Fibroblast of lung (primary cell): Measurements from ENCODE around the gene BCAR1. TPM values are rescaled to one million over a fixed set of nuclear protein-coding genes. Genes with fewer than 3 reads are reported as not detected.
"Not testable (repeated sequence)": the region's sequence is repeated elsewhere in the genome, so short reads cannot be mapped to it uniquely, and the experiment has no call there.

Experiments
- DNase-seq, 2 donors: peaks; one replicate each; pipeline versions ENCODE4 v3.0.0 to v3.0.0-alpha.2; 2010; ENCODE audit warnings: low read depth in 2 of 2
- H2AFZ ChIP-seq: 2 replicates; pipeline ENCODE4 v1.5.1; 2012; ENCODE audit warnings: low read length, control low read depth, inconsistent platforms
- H3K27ac ChIP-seq: 2 replicates; pipeline ENCODE4 v1.5.1; 2011; ENCODE audit warnings: low read length, control low read depth; ENCODE audit not compliant: insufficient read depth
- H3K27me3 ChIP-seq: 2 replicates; pipeline ENCODE4 v1.5.1; 2011; ENCODE audit warnings: mild to moderate bottlenecking, low read length; ENCODE audit not compliant: control insufficient read depth, insufficient read depth
- H3K36me3 ChIP-seq: 2 replicates; pipeline ENCODE4 v1.5.1; 2011; ENCODE audit warnings: low read length; ENCODE audit not compliant: control insufficient read depth, insufficient read depth
- H3K4me1 ChIP-seq: 2 replicates; pipeline ENCODE4 v1.5.1; 2011; ENCODE audit warnings: low read length; ENCODE audit not compliant: control insufficient read depth, insufficient read depth; ENCODE audit errors: extremely low read depth
- H3K4me2 ChIP-seq: 2 replicates; pipeline ENCODE4 v1.5.1; 2011; ENCODE audit warnings: low read length, control low read depth; ENCODE audit not compliant: insufficient read depth; ENCODE audit errors: extremely low read depth
- H3K4me3 ChIP-seq, 4 experiments: fragments of 200-600 bp in 1 of 4; sonication (generic) in 1 of 4; replicated peaks in 1 of 4; 2 replicates each; pipeline ENCODE4 v1.5.1; 2011 to 2016; ENCODE audit warnings: low read length in 4 of 4, low read depth in 3 of 4, mild to moderate bottlenecking in 3 of 4, control low read depth in 2 of 4, inconsistent platforms in 1 of 4, mixed read lengths in 1 of 4; ENCODE audit not compliant: insufficient read depth in 1 of 4; ENCODE audit errors: control extremely low read depth in 1 of 4
- H3K79me2 ChIP-seq: 2 replicates; pipeline ENCODE4 v1.5.1; 2012; ENCODE audit warnings: mild to moderate bottlenecking, low read length, inconsistent platforms; ENCODE audit not compliant: control insufficient read depth, insufficient read depth
- H3K9ac ChIP-seq: 2 replicates; pipeline ENCODE4 v1.5.1; 2011; ENCODE audit warnings: mild to moderate bottlenecking, low read length, control low read depth; ENCODE audit not compliant: insufficient read depth
- H3K9me3 ChIP-seq: 2 replicates; pipeline ENCODE4 v1.5.1; 2012; ENCODE audit warnings: low read depth, low read length; ENCODE audit not compliant: control insufficient read depth, insufficient read depth
- H4K20me1 ChIP-seq: 2 replicates; pipeline ENCODE4 v1.5.1; 2011; ENCODE audit warnings: low read length; ENCODE audit not compliant: control insufficient read depth, insufficient read depth; ENCODE audit errors: extremely low read depth
- CTCF ChIP-seq, 2 donors: IDR thresholded peaks in 1 of 2; conservative IDR thresholded peaks in 1 of 2; 1 replicate in 1 of 2; 2 replicates in 1 of 2; pipeline ENCODE4 v1.5.1; 2011 to 2012; ENCODE audit warnings: low read length in 2 of 2, control low read depth in 1 of 2, inconsistent platforms in 1 of 2, low read depth in 1 of 2, mild to moderate bottlenecking in 1 of 2
- EZH2 ChIP-seq: IDR thresholded peaks from 2 replicates; pipeline ENCODE4 v1.5.1; 2012; ENCODE audit warnings: low read length, control low read depth, mild to moderate bottlenecking; ENCODE audit errors: missing control alignments
- polyA plus RNA-seq, 2 donors: library from polyadenylated mRNA; depleted of rRNA in 1 of 2; stranded (reverse) in 1 of 2; unstranded in 1 of 2; fragments of >200 nt; gene quantifications; 2 replicates each; pipeline ENCODE4 v1.2.1, GENCODE V29; 2011 to 2012; ENCODE audit warnings: missing spikeins in 1 of 2
- total RNA-seq: library from RNA; depleted of rRNA; stranded (reverse); fragments of >200 nt; gene quantifications from 2 replicates; pipeline ENCODE4 v1.2.1, GENCODE V29; 2014

BCAR1 gene
- total and polyA plus RNA-seq, 2 donors (not counting 1 experiment from before 2014, with no cell fraction given) = 36.8 to 66.5 TPM

GRCh38 chr16:75241412-75241811, 10.0 kb downstream of the BCAR1 start:
- Histone ChIP-seq H3K4me1 (peaks cover 78% of the 10 kb centered on the region), H3K27ac (no peak overlapping the region), H3K27me3 (no peaks in the 10 kb centered on the region), H3K9me3 (no peaks in the 10 kb centered on the region), H3K79me2 (peaks cover 95% of the 10 kb centered on the region), H3K4me3 (no peak overlapping the region), H3K4me2 (no peak overlapping the region), H3K36me3 (peaks cover 47% of the 10 kb centered on the region), H4K20me1 (no peaks in the 10 kb centered on the region), H3K9ac (no peak overlapping the region), H2AFZ (no peak overlapping the region)
- no peak for DNase-seq
- TF ChIP-seq EZH2 (no peak), CTCF (conservative IDR thresholded peaks at IDR 0.05 in 1 of 2, IDR thresholded peaks at IDR 0.05 in 1 of 2; ENCODE audit: low read depth in 1 of 2, low read length in 2 of 2) (no peak)

GRCh38 chr16:75240633-75241032, 10.8 kb downstream of the BCAR1 start:
- H2AFZ ChIP-seq, H3K9ac ChIP-seq, H3K9me3 ChIP-seq, H3K27ac ChIP-seq, H3K4me3 ChIP-seq, H4K20me1 ChIP-seq, H3K4me2 ChIP-seq, DNase-seq, H3K27me3 ChIP-seq: not testable (repeated sequence)
- peaks cover 70% of the 10 kb centered on the region for H3K4me1 ChIP-seq
- peak in 1 of 2 donors; percentile 8 for TF ChIP-seq CTCF (conservative IDR thresholded peaks at IDR 0.05 in 1 of 2, IDR thresholded peaks at IDR 0.05 in 1 of 2; ENCODE audit: low read depth in 1 of 2, low read length in 2 of 2)
- peaks cover 97% of the 10 kb centered on the region for H3K79me2 ChIP-seq
- H3K36me3 ChIP-seq = peaks cover 54% of the 10 kb centered on the region

GRCh38 chr16:75239542-75240122, 11.8 kb downstream of the BCAR1 start:
- H3K9ac ChIP-seq = peak overlapping the region; percentile 77
- peaks cover 64% of the 10 kb centered on the region for H3K36me3 ChIP-seq
- no peaks in the 10 kb centered on the region for H4K20me1 ChIP-seq
- H3K27me3 ChIP-seq = no peaks in the 10 kb centered on the region
- H3K4me3 ChIP-seq = no peak overlapping the region
- DNase-seq = no peak
- H3K9me3 ChIP-seq = no peaks in the 10 kb centered on the region
- peak overlapping the region; percentile 94 for H3K27ac ChIP-seq
- no peak for TF ChIP-seq CTCF (conservative IDR thresholded peaks at IDR 0.05 in 1 of 2, IDR thresholded peaks at IDR 0.05 in 1 of 2; ENCODE audit: low read depth in 1 of 2, low read length in 2 of 2)
- TF ChIP-seq EZH2 = no peak
- peaks cover 100% of the 10 kb centered on the region for H3K79me2 ChIP-seq
- peaks cover 65% of the 10 kb centered on the region for H3K4me1 ChIP-seq
- H2AFZ ChIP-seq = no peak overlapping the region
- peak overlapping the region; percentile 2 for H3K4me2 ChIP-seq
